Tongue (tissue), 2 donors: ENCODE measurements around the gene CEACAM4. TPM values are rescaled to one million over a fixed set of nuclear protein-coding genes. Genes with fewer than 3 reads are reported as not detected.
A peak's percentile ranks its signal among the peaks of the same experiment; 100 is the strongest.
"Not testable (repeated sequence)": the region's sequence is repeated elsewhere in the genome, so short reads cannot be mapped to it uniquely, and the experiment has no call there.

Experiments used
- DNase-seq: peaks from one replicate; pipeline ENCODE4 v3.0.0-alpha.2; 2015
- total RNA-seq: library from RNA; depleted of rRNA; stranded (reverse); fragments of >200 nt; gene quantifications from one replicate; pipeline ENCODE4 v1.2.3, GENCODE V29; 2014

Gene CEACAM4
- not detected for total RNA-seq

- DNase-seq: no peak
Measured at GRCh38 chr19:41626877-41627276, at the start of gene CEACAM4. Gene CEACAM4 (minus strand): TSS chr19:41627074. CDS start chr19:41626963, 111 bp downstream.

GRCh38 chr19:41671486-41671885 lies 44.6 kb upstream of the CEACAM4 start:
- no peak for DNase-seq

- no peak for DNase-seq
Measured at GRCh38 chr19:41670755-41671154, 43.9 kb upstream of the CEACAM4 start.

- DNase-seq: no peak
Measured at GRCh38 chr19:41668315-41668714, 41.4 kb upstream of the CEACAM4 start.

GRCh38 chr19:41666075-41666474 lies 39.2 kb upstream of the CEACAM4 start:
- no peak for DNase-seq

GRCh38 chr19:41657157-41657556 lies 30.3 kb upstream of the CEACAM4 start:
- DNase-seq: no peak

GRCh38 chr19:41656756-41657155 lies 29.9 kb upstream of the CEACAM4 start:
- not testable (repeated sequence) for DNase-seq

- DNase-seq: no peak
Measured at GRCh38 chr19:41652250-41652649, 25.4 kb upstream of the CEACAM4 start.

- DNase-seq: peak; percentile 5
Measured at GRCh38 chr19:41649827-41650226, 23.0 kb upstream of the CEACAM4 start.

- DNase-seq: no peak
Measured at GRCh38 chr19:41646589-41647204, 19.8 kb upstream of the CEACAM4 start.

- peak; percentile 60 for DNase-seq
Measured at GRCh38 chr19:41641879-41642485, 15.1 kb upstream of the CEACAM4 start.

- no peak for DNase-seq
Measured at GRCh38 chr19:41638641-41639081, 11.8 kb upstream of the CEACAM4 start.

GRCh38 chr19:41637484-41637883 lies 10.6 kb upstream of the CEACAM4 start:
- DNase-seq: no peak

- DNase-seq: no peak
Measured at GRCh38 chr19:41627966-41628675, 1.2 kb upstream of the CEACAM4 start.

- DNase-seq: no peak
Measured at GRCh38 chr19:41626278-41626677, 596 bp downstream of the CEACAM4 start.

- DNase-seq: no peak
Measured at GRCh38 chr19:41624937-41625336, 1.9 kb downstream of the CEACAM4 start.

- DNase-seq: no peak
Measured at GRCh38 chr19:41624515-41624914, 2.4 kb downstream of the CEACAM4 start.

- DNase-seq: no peak
Measured at GRCh38 chr19:41623360-41623759, 3.5 kb downstream of the CEACAM4 start.

- no peak for DNase-seq
Measured at GRCh38 chr19:41621654-41622053, 5.2 kb downstream of the CEACAM4 start.

- DNase-seq: no peak
Measured at GRCh38 chr19:41621226-41621625, 5.6 kb downstream of the CEACAM4 start.

- DNase-seq: no peak
Measured at GRCh38 chr19:41620171-41620570, 6.7 kb downstream of the CEACAM4 start.

- no peak for DNase-seq
Measured at GRCh38 chr19:41619018-41619556, 7.8 kb downstream of the CEACAM4 start.
